OCI-LY7 (cell line): ENCODE results near the gene ELP6.

Experiments used
- EZH2phosphoT487 ChIP-seq: fragments of 200-600 bp; sonication (generic); IDR thresholded peaks from 2 replicates; pipeline ENCODE4 v1.6.1; 2018; ENCODE audit warnings: low read depth, borderline replicate concordance, mild to moderate bottlenecking, mixed run types, antibody characterized with exemption, low read length, moderate library complexity, mixed read lengths
- TF ChIP-seq, protein P1 (sequence below): fragments of 200-600 bp; sonication (generic); conservative IDR thresholded peaks from 2 replicates; pipeline ENCODE4 v1.5.1; 2014; ENCODE audit warnings: mild to moderate bottlenecking, antibody characterized with exemption, low read length, moderate library complexity, mixed read lengths

DNA sequence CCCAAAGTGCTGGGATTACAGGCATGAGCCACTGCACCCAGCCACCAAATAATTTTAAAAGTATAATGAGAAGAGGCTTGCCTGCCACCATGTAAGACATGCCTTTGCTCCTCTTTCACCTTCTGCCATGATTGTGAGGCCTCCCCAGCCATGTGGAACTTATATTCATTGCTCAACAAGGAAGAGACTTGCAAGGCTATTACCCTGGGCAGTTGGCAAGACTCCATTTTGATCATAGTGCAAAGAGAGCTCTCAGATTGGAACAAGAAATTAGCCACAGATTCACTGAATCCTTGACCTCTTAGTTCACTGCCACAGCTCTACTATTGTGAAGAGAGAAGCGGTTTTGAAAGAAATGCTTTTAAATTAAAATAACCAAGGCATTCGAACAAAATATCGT lies 43.9 kb downstream of the ELP6 start:
- TF ChIP-seq, protein P1, sequence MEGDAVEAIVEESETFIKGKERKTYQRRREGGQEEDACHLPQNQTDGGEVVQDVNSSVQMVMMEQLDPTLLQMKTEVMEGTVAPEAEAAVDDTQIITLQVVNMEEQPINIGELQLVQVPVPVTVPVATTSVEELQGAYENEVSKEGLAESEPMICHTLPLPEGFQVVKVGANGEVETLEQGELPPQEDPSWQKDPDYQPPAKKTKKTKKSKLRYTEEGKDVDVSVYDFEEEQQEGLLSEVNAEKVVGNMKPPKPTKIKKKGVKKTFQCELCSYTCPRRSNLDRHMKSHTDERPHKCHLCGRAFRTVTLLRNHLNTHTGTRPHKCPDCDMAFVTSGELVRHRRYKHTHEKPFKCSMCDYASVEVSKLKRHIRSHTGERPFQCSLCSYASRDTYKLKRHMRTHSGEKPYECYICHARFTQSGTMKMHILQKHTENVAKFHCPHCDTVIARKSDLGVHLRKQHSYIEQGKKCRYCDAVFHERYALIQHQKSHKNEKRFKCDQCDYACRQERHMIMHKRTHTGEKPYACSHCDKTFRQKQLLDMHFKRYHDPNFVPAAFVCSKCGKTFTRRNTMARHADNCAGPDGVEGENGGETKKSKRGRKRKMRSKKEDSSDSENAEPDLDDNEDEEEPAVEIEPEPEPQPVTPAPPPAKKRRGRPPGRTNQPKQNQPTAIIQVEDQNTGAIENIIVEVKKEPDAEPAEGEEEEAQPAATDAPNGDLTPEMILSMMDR = no peak
- no peak for TF ChIP-seq EZH2phosphoT487
